IPS-20b (cell line): Measurements from ENCODE around the gene UBE2U.
"Not testable (repeated sequence)": the region's sequence is repeated elsewhere in the genome, so short reads cannot be mapped to it uniquely, and the experiment has no call there.

ENCODE experiments used
- H3K27ac ChIP-seq: one replicate; pipeline ENCODE4 v1.5.1; 2013; ENCODE audit warnings: low read length
- H3K27me3 ChIP-seq: 2 replicates; pipeline ENCODE4 v1.6.1; 2013; ENCODE audit warnings: mild to moderate bottlenecking, low read length, inconsistent platforms; ENCODE audit not compliant: insufficient read depth
- H3K36me3 ChIP-seq: 2 replicates; pipeline ENCODE4 v1.6.1; 2013; ENCODE audit warnings: low read depth, mild to moderate bottlenecking, inconsistent platforms, low read length, moderate library complexity; ENCODE audit not compliant: insufficient read depth
- H3K4me1 ChIP-seq: 2 replicates; pipeline ENCODE4 v1.6.1; 2013; ENCODE audit warnings: mild to moderate bottlenecking, control low read depth, inconsistent platforms, low read length, moderate library complexity; ENCODE audit not compliant: insufficient read depth
- H3K4me3 ChIP-seq: 2 replicates; pipeline ENCODE4 v1.5.1; 2013; ENCODE audit warnings: mild to moderate bottlenecking, low read length, inconsistent platforms
- H3K9ac ChIP-seq: 2 replicates; pipeline ENCODE4 v1.6.1; 2013; ENCODE audit warnings: low read depth, mild to moderate bottlenecking, inconsistent platforms, low read length, moderate library complexity
- H3K9me3 ChIP-seq: 2 replicates; pipeline ENCODE4 v1.6.1; 2013; ENCODE audit warnings: mild to moderate bottlenecking, low read depth, low read length, inconsistent platforms; ENCODE audit not compliant: insufficient read depth

UBE2U gene

DNA sequence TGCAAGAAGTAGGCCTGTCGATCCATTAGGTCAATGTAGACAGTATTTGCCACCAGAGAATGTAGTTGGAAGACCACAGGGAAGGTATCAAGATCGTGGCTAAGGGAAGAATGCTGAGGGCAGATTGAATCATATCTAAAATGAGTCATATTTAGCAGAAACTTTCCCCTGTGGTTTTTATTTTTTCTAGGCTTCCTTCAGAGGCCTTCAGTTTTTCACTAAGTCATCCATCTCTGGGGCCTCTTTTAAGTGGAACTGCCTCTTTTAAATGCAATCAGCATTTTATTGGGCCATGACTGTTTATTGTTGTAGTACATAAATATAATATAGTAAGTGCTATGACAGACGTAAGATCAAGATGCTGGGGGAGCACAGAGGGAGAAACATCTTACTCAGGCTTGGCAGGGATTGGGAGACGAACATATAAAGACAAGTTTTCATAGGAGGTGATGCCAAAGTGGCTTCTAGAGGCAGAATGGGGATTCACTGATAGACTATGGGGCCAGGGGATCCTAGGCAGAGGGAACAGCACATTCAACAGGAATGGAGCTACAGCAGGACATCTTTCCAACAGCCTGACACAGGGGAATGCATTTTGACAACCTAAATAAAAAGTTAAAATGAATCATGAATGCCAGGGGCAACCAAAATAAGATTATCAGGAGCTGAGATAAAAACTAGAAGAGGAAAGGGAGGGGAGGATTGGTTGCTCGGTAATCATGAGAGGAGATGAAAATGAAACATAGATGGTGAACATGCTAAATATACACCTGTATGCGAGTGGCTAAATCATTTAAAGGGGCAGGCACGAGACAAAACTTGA is 20.1 kb downstream of the UBE2U start:
- no peak overlapping the region for H3K9ac ChIP-seq
- no peaks in the 10 kb centered on the region for H3K36me3 ChIP-seq
- no peaks in the 10 kb centered on the region for H3K4me1 ChIP-seq
- no peak overlapping the region for H3K4me3 ChIP-seq
- no peaks in the 10 kb centered on the region for H3K9me3 ChIP-seq
- H3K27me3 ChIP-seq, result no peaks in the 10 kb centered on the region
- no peak overlapping the region for H3K27ac ChIP-seq

DNA sequence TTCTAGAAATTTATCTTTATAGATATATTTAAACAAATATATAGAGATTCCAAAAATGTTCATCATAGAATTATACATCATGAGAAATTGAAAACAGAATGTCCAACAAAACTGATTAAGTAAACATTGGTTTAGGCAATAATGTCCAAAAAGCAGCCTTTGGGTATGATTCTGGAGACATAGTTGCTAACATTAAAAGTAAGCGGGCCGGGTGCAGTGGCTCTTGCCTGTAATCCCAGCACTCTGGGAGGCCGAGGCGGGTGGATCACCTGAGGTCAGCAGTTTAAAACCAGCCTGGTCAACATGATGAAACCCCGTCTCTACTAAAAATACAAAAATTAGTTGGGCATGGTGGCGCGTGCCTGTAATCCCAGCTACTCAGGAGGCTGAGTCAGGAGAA is 20.8 kb downstream of the UBE2U start:
- H3K36me3 ChIP-seq, H3K4me1 ChIP-seq, H3K9ac ChIP-seq, H3K27me3 ChIP-seq, H3K27ac ChIP-seq, H3K9me3 ChIP-seq, H3K4me3 ChIP-seq: not testable (repeated sequence)

DNA sequence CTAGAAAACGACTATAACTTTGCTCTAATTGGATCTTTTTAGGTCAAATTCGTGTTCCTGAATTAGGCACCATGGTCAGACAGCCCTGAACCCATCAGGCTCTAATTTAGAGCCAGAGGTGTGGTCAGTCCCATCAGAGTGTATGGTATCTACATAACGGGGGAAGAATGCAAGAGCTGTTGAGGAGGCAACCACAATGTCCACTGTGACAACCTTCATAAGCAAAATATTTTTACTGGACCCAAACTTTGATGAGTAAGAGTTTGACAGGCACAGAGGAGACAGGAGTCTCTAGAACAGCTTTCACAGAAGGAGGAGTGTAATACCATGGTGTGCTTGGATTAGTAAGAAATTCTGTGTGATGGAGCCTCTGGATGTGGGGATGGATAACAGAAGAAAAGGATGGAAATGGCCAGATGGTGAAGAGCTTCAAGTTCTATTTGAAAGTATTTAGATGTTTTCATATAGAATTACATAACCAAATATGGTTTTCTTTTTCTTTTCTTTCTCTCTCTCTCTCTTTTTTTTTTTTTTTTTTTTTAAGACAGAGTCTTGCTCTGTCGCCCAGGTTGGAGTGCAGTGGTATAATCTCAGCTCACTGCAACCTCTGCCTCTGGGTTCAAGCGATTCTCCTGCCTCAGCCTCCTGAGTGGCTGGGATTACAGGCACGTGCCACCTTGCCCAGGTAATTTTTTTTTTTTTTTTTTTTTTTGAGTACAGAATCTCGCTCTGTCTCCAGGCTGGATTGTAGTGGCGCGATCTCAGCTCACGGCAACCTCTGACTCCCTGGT is 24.9 kb downstream of the UBE2U start:
- no peaks in the 10 kb centered on the region for H3K36me3 ChIP-seq
- no peaks in the 10 kb centered on the region for H3K27me3 ChIP-seq
- H3K9ac ChIP-seq, result no peak overlapping the region
- no peaks in the 10 kb centered on the region for H3K4me1 ChIP-seq
- no peak overlapping the region for H3K27ac ChIP-seq
- H3K4me3 ChIP-seq, result no peak overlapping the region
- no peaks in the 10 kb centered on the region for H3K9me3 ChIP-seq

GRCh38 chr1:64229307-64229706 is 25.9 kb downstream of the UBE2U start:
- Histone ChIP-seq H3K36me3 (no peaks in the 10 kb centered on the region), H3K9ac (no peak overlapping the region), H3K27ac (no peak overlapping the region), H3K4me1 (no peaks in the 10 kb centered on the region), H3K27me3 (no peaks in the 10 kb centered on the region), H3K4me3 (no peak overlapping the region), H3K9me3 (no peaks in the 10 kb centered on the region)

DNA sequence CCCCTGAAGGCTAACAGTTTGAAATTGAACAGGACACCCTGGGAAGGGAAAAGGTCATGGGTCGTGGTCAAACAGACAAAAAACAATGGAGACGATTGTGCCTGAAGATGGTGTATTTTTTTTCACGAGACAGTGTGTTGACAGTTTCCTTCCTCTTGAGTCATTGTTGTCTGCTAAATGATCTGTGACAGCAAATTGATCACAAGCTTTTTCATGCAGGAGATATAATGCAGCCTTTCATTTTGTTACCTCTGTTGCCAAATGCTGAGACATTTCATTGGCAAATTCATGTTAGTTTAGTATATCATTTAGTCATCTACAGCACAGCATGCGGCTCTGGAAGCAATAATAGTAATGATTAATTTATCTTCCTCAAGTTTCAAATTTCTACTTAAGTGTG is 27.7 kb downstream of the UBE2U start:
- Histone ChIP-seq H3K27ac (no peak overlapping the region), H3K4me3 (no peak overlapping the region)

GRCh38 chr1:64231654-64232053 is 28.2 kb downstream of the UBE2U start:
- Histone ChIP-seq H3K27ac (no peak overlapping the region), H3K9ac (no peak overlapping the region), H3K4me3 (no peak overlapping the region), H3K4me1 (no peaks in the 10 kb centered on the region), H3K27me3 (no peaks in the 10 kb centered on the region), H3K9me3 (no peaks in the 10 kb centered on the region), H3K36me3 (no peaks in the 10 kb centered on the region)

More for the DNA sequence above, 27.7 kb downstream of the UBE2U start:
- Histone ChIP-seq H3K36me3 (no peaks in the 10 kb centered on the region), H3K4me1 (no peaks in the 10 kb centered on the region), H3K9me3 (no peaks in the 10 kb centered on the region), H3K9ac (no peak overlapping the region), H3K27me3 (no peaks in the 10 kb centered on the region)

GRCh38 chr1:64234714-64235113 is 31.3 kb downstream of the UBE2U start:
- H3K4me3 ChIP-seq, result no peak overlapping the region
- H3K27ac ChIP-seq, result no peak overlapping the region
- no peaks in the 10 kb centered on the region for H3K36me3 ChIP-seq
- H3K9me3 ChIP-seq, result no peaks in the 10 kb centered on the region
- no peaks in the 10 kb centered on the region for H3K27me3 ChIP-seq
- H3K9ac ChIP-seq, result no peak overlapping the region
- no peaks in the 10 kb centered on the region for H3K4me1 ChIP-seq

GRCh38 chr1:64235181-64235580 is 31.8 kb downstream of the UBE2U start:
- H3K27ac ChIP-seq, result no peak overlapping the region
- no peak overlapping the region for H3K9ac ChIP-seq
- no peaks in the 10 kb centered on the region for H3K9me3 ChIP-seq
- no peak overlapping the region for H3K4me3 ChIP-seq
- H3K4me1 ChIP-seq, result no peaks in the 10 kb centered on the region
- H3K36me3 ChIP-seq, result no peaks in the 10 kb centered on the region
- no peaks in the 10 kb centered on the region for H3K27me3 ChIP-seq

DNA sequence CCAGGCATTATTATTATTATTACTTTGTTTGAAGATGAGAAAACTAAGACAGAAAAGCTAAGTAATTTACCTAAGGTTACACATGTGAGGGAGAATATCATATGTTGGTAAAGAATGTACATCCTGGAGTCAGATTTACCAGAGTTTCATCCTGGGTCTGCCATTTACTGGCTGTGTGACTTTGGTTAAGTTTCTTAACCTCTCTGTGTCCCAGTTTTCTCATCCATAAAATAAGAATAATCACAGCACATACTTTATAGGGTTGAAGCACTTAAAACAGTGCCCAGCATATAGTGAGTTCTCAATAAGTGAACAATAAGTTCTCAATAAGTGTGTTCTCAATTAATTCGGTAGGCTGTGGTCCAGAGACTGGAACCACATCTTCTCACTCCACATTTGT is 32.5 kb downstream of the UBE2U start:
- H3K27me3 ChIP-seq, result no peaks in the 10 kb centered on the region
- H3K4me3 ChIP-seq, result no peak overlapping the region
- no peaks in the 10 kb centered on the region for H3K4me1 ChIP-seq
- no peak overlapping the region for H3K9ac ChIP-seq
- no peak overlapping the region for H3K27ac ChIP-seq
- no peaks in the 10 kb centered on the region for H3K36me3 ChIP-seq
- no peaks in the 10 kb centered on the region for H3K9me3 ChIP-seq

DNA sequence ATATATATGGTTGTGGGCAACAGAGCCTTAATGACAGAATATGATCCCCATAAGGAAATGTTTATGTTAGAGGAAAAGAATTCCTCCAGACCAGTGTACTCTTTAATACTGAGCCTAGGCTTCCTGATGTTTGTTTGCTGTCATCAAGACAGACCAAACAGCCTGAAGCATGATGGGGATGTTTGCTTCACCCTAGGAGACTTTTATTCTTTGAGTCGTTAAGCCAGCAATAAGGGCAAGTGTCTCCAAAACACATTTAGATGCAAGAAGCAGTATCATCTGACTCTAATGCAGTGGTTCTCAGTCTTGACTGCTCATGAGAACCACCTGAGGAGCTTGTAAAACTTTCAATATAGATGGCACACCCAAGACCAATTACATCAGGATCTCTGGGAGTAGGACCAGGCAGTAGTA is 33.1 kb downstream of the UBE2U start:
- no peak overlapping the region for H3K9ac ChIP-seq
- H3K4me3 ChIP-seq, result no peak overlapping the region
- H3K36me3 ChIP-seq, result no peaks in the 10 kb centered on the region
- no peaks in the 10 kb centered on the region for H3K27me3 ChIP-seq
- no peaks in the 10 kb centered on the region for H3K4me1 ChIP-seq
- no peak overlapping the region for H3K27ac ChIP-seq
- no peaks in the 10 kb centered on the region for H3K9me3 ChIP-seq

DNA sequence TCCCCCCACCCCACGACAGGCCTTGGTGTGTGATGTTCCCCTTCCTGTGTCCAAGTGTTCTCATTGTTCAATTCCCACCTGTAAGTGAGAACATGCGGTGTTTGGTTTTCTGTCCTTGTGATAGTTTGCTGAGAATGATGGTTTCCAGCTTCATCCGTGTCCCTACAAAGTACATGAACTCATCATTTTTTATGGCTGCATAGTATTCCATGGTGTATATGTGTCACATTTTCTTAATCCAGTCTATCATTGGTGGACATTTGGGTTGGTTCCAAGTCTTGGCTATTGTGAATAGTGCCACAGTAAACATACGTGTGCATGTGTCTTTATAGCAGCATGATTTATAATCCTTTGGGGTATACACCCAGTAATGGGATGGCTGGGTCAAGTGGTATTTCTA is 36.1 kb downstream of the UBE2U start:
- not testable (repeated sequence) for H3K4me3 ChIP-seq, H3K27ac ChIP-seq, H3K27me3 ChIP-seq, H3K9me3 ChIP-seq, H3K9ac ChIP-seq, H3K36me3 ChIP-seq
- H3K4me1 ChIP-seq, result peaks cover 13% of the 10 kb centered on the region

DNA sequence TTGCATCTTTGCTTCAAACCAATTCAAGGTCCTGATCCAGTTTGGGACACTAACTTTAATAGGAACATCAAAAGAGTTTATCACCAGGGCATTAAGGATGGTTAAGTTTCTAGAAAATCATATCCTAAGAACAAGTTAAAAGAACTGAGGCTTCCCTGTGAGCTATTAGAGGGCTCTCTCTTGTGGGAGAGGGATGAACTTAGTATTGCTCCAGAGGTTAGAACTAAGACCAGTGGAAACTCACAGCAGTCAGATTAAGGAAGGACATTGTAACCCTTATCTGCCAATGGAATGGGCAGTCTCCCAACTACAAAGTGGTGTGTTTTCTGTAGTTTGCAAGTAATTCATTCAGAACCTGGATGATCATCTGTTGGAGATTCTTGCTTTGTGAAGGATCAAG is 36.8 kb downstream of the UBE2U start:
- no peak overlapping the region for H3K9ac ChIP-seq
- H3K4me3 ChIP-seq, result no peak overlapping the region
- peaks cover 20% of the 10 kb centered on the region for H3K4me1 ChIP-seq
- H3K27ac ChIP-seq, result no peak overlapping the region
- no peaks in the 10 kb centered on the region for H3K9me3 ChIP-seq
- no peaks in the 10 kb centered on the region for H3K36me3 ChIP-seq
- no peaks in the 10 kb centered on the region for H3K27me3 ChIP-seq
